ENCODE measurements around the gene PLCL2.

The PLCL2 gene

DNA sequence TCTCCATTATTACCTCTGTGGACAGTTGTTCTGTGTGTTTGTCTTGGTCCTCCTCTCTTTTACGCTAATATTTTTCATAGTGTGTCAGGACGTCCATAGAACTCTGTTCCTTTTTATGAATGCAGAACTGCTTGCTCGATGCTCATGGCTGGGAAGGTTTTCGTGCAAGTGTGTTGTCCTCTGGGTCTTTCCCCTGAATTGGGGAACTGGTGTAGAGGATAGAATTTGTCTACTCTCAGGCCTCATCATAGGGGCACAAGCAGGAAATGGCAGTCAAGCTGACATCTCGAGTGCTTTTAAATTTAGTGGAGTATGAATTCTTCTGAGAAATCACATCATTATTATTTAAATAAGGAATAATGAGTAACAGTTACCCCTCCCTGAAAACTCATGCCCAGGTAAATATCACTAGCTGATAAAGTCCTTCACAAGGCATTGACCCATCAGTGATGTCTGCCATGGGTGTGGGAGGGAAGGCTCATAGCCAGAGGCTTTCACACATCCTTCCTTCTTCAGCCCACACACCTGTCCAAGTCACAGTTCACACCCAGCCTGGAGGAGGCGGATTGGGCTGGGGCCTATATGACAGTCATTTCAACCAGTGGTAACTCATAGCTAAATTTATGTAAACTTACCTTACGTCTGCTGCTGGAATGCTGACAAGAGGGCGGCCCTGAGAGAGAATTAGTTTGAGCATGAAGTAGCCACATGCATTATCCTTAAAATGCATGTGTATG is 226.1 kb downstream of the PLCL2 start:
- Histone ChIP-seq H3K27ac (ENCODE audit: low read depth, low read length) (no peak overlapping the region), H3K36me3 (ENCODE audit: control insufficient read depth, insufficient read depth, low read length) (no peaks in the 10 kb centered on the region), H3K4me1 (ENCODE audit: control insufficient read depth, insufficient read depth, low read length) (no peaks in the 10 kb centered on the region), H3K9ac (ENCODE audit: low read depth, low read length) (no peak overlapping the region), H3K4me3 (ENCODE audit: low read depth, low read length) (no peak overlapping the region), H3K9me3 (ENCODE audit: control insufficient read depth, insufficient read depth, low read length) (no peaks in the 10 kb centered on the region), H3K27me3 (ENCODE audit: control insufficient read depth, insufficient read depth, low read length) (no peaks in the 10 kb centered on the region)

DNA sequence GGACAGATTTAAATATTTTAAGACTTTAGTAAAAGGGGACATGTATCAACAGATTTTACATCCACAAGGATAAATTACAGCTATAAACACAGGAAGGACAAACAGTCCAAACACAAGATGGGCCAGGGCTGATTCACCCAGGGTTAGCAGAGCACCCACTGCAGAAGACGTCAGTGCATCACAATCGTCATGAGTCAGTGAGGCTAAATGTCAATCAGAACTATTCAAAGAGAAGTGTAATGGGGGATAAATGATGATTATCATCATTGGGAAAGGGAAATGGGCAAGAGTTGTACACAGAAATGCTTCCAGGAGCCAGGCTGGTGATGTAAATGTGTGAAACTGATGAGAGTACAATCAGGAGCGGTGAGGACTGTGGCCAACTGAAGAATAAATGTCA is 226.8 kb downstream of the PLCL2 start:
- Histone ChIP-seq H3K9ac (ENCODE audit: low read depth, low read length) (no peak overlapping the region), H3K36me3 (ENCODE audit: control insufficient read depth, insufficient read depth, low read length) (no peaks in the 10 kb centered on the region), H3K4me1 (ENCODE audit: control insufficient read depth, insufficient read depth, low read length) (no peaks in the 10 kb centered on the region), H3K27ac (ENCODE audit: low read depth, low read length) (no peak overlapping the region), H3K4me3 (ENCODE audit: low read depth, low read length) (no peak overlapping the region), H3K27me3 (ENCODE audit: control insufficient read depth, insufficient read depth, low read length) (no peaks in the 10 kb centered on the region), H3K9me3 (ENCODE audit: control insufficient read depth, insufficient read depth, low read length) (no peaks in the 10 kb centered on the region)

DNA sequence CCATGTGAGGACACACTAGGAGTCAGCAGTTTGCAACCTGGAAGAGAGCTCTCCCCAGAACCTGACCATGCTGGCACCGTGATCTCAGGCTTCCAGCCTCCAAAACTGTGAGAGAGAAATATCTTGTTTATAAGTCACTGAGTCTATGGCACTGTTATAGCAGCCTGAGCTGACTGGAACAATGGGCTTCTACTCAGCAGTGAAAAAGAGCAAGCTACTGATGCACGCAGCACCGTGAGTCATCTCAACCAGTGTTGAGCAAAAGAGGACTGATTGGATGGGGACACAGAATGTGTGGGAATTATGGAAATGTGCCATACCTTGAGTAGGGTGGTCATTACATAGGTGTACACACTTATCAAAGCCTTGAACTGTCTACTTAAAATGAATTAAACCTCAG is 230.4 kb downstream of the PLCL2 start:
- H3K27me3 ChIP-seq (ENCODE audit: control insufficient read depth, insufficient read depth, low read length), result no peaks in the 10 kb centered on the region
- H3K9me3 ChIP-seq (ENCODE audit: control insufficient read depth, insufficient read depth, low read length), result no peaks in the 10 kb centered on the region
- H3K36me3 ChIP-seq (ENCODE audit: control insufficient read depth, insufficient read depth, low read length), result no peaks in the 10 kb centered on the region
- no peaks in the 10 kb centered on the region for H3K4me1 ChIP-seq (ENCODE audit: control insufficient read depth, insufficient read depth, low read length)
- H3K9ac ChIP-seq (ENCODE audit: low read depth, low read length), result no peak overlapping the region
- no peak overlapping the region for H3K4me3 ChIP-seq (ENCODE audit: low read depth, low read length)
- H3K27ac ChIP-seq (ENCODE audit: low read depth, low read length), result no peak overlapping the region

DNA sequence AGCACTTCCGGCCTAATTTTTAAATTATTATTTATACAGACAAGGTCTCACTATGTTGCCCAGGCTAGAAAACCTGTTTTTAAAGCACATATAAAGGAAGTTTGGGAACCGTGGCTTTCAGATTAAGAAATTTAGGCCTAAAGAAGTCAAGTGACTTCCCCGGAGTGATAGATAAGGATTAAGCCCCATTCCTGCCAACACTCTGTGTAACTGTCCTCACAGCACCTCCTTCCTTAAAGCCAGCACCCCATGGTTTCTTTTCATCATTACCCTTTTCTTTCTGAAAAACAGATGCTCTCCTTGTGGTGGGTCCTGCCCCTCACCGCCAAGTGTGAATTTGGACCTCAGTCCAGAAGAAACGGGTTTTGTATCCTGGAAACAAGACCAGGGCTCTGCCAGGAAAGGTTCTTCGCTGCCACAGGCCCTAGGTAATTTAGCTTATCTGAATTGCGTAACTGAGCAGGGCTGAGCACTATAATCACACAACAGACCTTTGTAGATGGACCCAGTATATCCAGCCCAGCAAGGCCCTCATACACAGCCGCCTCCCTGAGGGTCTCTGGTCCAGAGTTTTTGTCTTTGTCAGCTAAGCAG is 231.3 kb downstream of the PLCL2 start:
- no peak overlapping the region for H3K9ac ChIP-seq (ENCODE audit: low read depth, low read length)
- H3K27ac ChIP-seq (ENCODE audit: low read depth, low read length), result no peak overlapping the region
- H3K36me3 ChIP-seq (ENCODE audit: control insufficient read depth, insufficient read depth, low read length), result no peaks in the 10 kb centered on the region
- H3K9me3 ChIP-seq (ENCODE audit: control insufficient read depth, insufficient read depth, low read length), result no peaks in the 10 kb centered on the region
- H3K27me3 ChIP-seq (ENCODE audit: control insufficient read depth, insufficient read depth, low read length), result no peaks in the 10 kb centered on the region
- no peak overlapping the region for H3K4me3 ChIP-seq (ENCODE audit: low read depth, low read length)
- H3K4me1 ChIP-seq (ENCODE audit: control insufficient read depth, insufficient read depth, low read length), result no peaks in the 10 kb centered on the region

- H3K4me1 ChIP-seq (ENCODE audit: control insufficient read depth, insufficient read depth, low read length), result no peaks in the 10 kb centered on the region
- no peak overlapping the region for H3K27ac ChIP-seq (ENCODE audit: low read depth, low read length)
- no peaks in the 10 kb centered on the region for H3K9me3 ChIP-seq (ENCODE audit: control insufficient read depth, insufficient read depth, low read length)
- no peaks in the 10 kb centered on the region for H3K36me3 ChIP-seq (ENCODE audit: control insufficient read depth, insufficient read depth, low read length)
- H3K9ac ChIP-seq (ENCODE audit: low read depth, low read length), result no peak overlapping the region
- no peak overlapping the region for H3K4me3 ChIP-seq (ENCODE audit: low read depth, low read length)
- H3K27me3 ChIP-seq (ENCODE audit: control insufficient read depth, insufficient read depth, low read length), result no peaks in the 10 kb centered on the region
These were observed 234.0 kb downstream of the PLCL2 start for GRCh38 chr3:17118771-17119170.

GRCh38 chr3:17119201-17120072 is 234.7 kb downstream of the PLCL2 start:
- Histone ChIP-seq H3K9me3 (ENCODE audit: control insufficient read depth, insufficient read depth, low read length) (no peaks in the 10 kb centered on the region), H3K4me1 (ENCODE audit: control insufficient read depth, insufficient read depth, low read length) (no peaks in the 10 kb centered on the region), H3K9ac (ENCODE audit: low read depth, low read length) (no peak overlapping the region), H3K27ac (ENCODE audit: low read depth, low read length) (no peak overlapping the region), H3K4me3 (ENCODE audit: low read depth, low read length) (no peak overlapping the region), H3K27me3 (ENCODE audit: control insufficient read depth, insufficient read depth, low read length) (no peaks in the 10 kb centered on the region), H3K36me3 (ENCODE audit: control insufficient read depth, insufficient read depth, low read length) (no peaks in the 10 kb centered on the region)

DNA sequence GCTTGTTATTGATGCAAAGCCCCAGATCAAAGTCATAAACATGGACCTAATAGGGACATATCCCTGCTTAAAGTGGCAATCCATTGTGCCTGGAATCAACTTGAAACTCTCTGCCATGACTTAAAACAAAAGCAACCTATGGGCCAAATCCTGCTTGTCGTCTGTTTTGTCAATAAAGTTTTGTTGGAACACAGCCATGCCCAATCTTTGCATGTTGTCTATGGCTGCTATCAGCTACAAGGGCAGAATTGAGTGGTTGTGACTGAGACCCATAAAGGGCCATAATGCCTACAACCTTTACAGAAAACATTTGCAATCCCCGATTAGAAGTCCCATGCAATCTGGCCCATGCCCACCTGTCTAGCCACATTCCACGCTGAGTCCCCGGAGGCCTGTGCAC is 235.4 kb downstream of the PLCL2 start:
- no peak overlapping the region for H3K27ac ChIP-seq (ENCODE audit: low read depth, low read length)
- H3K36me3 ChIP-seq (ENCODE audit: control insufficient read depth, insufficient read depth, low read length), result no peaks in the 10 kb centered on the region
- no peaks in the 10 kb centered on the region for H3K4me1 ChIP-seq (ENCODE audit: control insufficient read depth, insufficient read depth, low read length)
- H3K27me3 ChIP-seq (ENCODE audit: control insufficient read depth, insufficient read depth, low read length), result no peaks in the 10 kb centered on the region
- no peak overlapping the region for H3K4me3 ChIP-seq (ENCODE audit: low read depth, low read length)
- no peak overlapping the region for H3K9ac ChIP-seq (ENCODE audit: low read depth, low read length)
- H3K9me3 ChIP-seq (ENCODE audit: control insufficient read depth, insufficient read depth, low read length), result no peaks in the 10 kb centered on the region

- Histone ChIP-seq H3K9me3 (ENCODE audit: control insufficient read depth, insufficient read depth, low read length) (no peaks in the 10 kb centered on the region), H3K36me3 (ENCODE audit: control insufficient read depth, insufficient read depth, low read length) (no peaks in the 10 kb centered on the region)
These were observed 236.6 kb downstream of the PLCL2 start for GRCh38 chr3:17121336-17121735.

GRCh38 chr3:17122758-17123157 is 238.0 kb downstream of the PLCL2 start:
- Histone ChIP-seq H3K27ac (ENCODE audit: low read depth, low read length) (no peak overlapping the region), H3K9me3 (ENCODE audit: control insufficient read depth, insufficient read depth, low read length) (no peaks in the 10 kb centered on the region), H3K4me1 (ENCODE audit: control insufficient read depth, insufficient read depth, low read length) (no peaks in the 10 kb centered on the region), H3K27me3 (ENCODE audit: control insufficient read depth, insufficient read depth, low read length) (no peaks in the 10 kb centered on the region), H3K4me3 (ENCODE audit: low read depth, low read length) (no peak overlapping the region), H3K9ac (ENCODE audit: low read depth, low read length) (no peak overlapping the region), H3K36me3 (ENCODE audit: control insufficient read depth, insufficient read depth, low read length) (no peaks in the 10 kb centered on the region)

More at GRCh38 chr3:17121336-17121735, 236.6 kb downstream of the PLCL2 start:
- H3K9ac ChIP-seq (ENCODE audit: low read depth, low read length), result no peak overlapping the region
- H3K4me3 ChIP-seq (ENCODE audit: low read depth, low read length), result no peak overlapping the region
- no peak overlapping the region for H3K27ac ChIP-seq (ENCODE audit: low read depth, low read length)
- no peaks in the 10 kb centered on the region for H3K4me1 ChIP-seq (ENCODE audit: control insufficient read depth, insufficient read depth, low read length)
- no peaks in the 10 kb centered on the region for H3K27me3 ChIP-seq (ENCODE audit: control insufficient read depth, insufficient read depth, low read length)

DNA sequence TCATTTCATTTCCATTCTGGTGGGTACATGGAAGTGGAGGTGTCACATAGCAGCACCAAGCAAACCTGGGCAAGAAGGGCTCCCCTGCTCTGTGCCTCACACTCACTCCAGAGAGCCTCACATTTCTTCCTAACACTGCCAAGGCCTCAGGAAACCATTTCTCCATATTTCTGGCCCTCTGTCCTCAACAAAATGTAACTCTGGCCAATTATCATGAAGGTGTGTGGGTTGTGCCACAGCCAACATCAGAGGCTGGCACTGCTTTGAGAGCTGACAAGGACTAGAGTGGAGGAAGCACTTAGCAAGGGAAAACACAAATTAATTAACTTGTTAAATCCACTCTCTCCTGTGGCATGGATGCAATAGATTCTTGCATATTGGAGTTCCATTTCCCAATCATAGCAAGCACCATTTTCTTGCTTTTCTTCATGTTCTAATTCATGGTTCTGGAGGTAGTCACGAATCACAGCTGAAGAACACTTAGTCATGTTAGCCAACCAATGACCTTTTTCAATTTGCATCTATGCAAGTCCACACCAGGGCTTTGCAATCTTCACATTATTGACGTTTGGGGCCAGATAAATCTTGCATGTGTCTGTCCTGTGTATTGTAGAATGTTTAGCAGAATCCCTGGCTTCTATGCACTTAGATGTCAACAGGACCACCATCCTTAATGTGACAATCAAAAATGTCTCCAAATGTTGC is 241.1 kb downstream of the PLCL2 start:
- Histone ChIP-seq H3K9ac (ENCODE audit: low read depth, low read length) (no peak overlapping the region), H3K4me3 (ENCODE audit: low read depth, low read length) (no peak overlapping the region), H3K27ac (ENCODE audit: low read depth, low read length) (no peak overlapping the region), H3K9me3 (ENCODE audit: control insufficient read depth, insufficient read depth, low read length) (no peaks in the 10 kb centered on the region), H3K27me3 (ENCODE audit: control insufficient read depth, insufficient read depth, low read length) (no peaks in the 10 kb centered on the region), H3K4me1 (ENCODE audit: control insufficient read depth, insufficient read depth, low read length) (no peaks in the 10 kb centered on the region), H3K36me3 (ENCODE audit: control insufficient read depth, insufficient read depth, low read length) (no peaks in the 10 kb centered on the region)

All from HUES48 (cell line).